ENCODE results near the gene MAT2B. TPM values are rescaled to one million over a fixed set of nuclear protein-coding genes. Genes with fewer than 3 reads are reported as not detected.
A peak's percentile ranks its signal among the peaks of the same experiment; 100 is the strongest.

Gene MAT2B
- total RNA-seq: 100 to 1,000 TPM in 1 of 2 experiments, 10 to 100 TPM in 1; 89.0 to 103 TPM

DNA sequence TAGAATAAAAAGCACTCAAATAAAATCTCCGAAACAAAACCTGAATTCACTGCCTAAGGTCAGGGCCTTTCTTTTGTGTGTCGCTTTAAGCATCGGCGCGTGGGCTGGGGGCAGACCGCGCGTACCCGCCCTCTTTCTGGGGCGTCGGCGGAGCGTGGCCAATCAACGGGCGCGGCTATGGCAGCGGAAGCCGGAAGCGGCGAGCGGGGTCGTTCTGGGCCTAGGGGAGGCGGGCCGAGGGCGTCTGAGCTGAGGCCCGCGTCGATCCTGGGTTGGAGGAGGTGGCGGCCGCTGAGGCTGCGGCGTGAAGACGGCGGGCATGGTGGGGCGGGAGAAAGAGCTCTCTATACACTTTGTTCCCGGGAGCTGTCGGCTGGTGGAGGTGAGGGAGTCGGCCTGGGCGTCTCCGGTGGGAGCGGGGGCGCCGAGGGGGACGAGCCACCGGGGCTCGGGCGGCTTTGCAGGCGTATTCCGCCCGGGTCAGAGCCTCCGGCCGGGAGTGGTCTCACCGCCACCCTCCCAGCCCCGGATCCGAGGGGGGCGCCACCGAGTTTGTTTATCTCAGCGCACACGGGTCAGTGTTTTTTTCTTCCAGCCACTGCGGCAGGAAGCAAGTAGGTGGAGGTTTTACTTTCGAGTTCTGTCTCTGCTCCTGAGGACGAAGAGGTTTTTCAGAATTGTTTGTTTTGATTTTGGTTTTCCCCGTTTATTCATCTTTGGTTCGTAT is at the start of gene MAT2B:
MAT2B (plus strand) TSS at position 252 of the 727 bp plus-strand sequence; CDS start at position 320, 68 bp downstream.
- DNase-seq (peak; percentile 98), ATAC-seq (peak; percentile 81)
- POLR2A ChIA-PET: interaction anchor here (1.0 to 4.2 kb wide), 2 partner anchors 46 to 66 kb away, joined by 4 to 89 read pairs; partner anchors contain the start of genes HMMR and NUDCD2
- intact Hi-C loops (cut with DNase I, micrococcal nuclease): loop anchor here (1.0 to 10.0 kb wide), 3 partner anchors 45 to 1961 kb away; partner anchors contain the start of genes CCNG1 (in 2 of the 2), HMMR (in 2 of the 2), NUDCD2 (in 2 of the 2) and GABRB2 (in 1 of the 2)
- peaks cover 7% of the 10 kb centered on the region for H3K36me3 Mint-ChIP-seq (ENCODE audit: low read depth)
- H3K27me3 Mint-ChIP-seq: no peaks in the 10 kb centered on the region
- H3K4me1 Mint-ChIP-seq: peaks cover 37% of the 10 kb centered on the region
- CTCF ChIA-PET: interaction anchor here (0.7 to 3.5 kb wide), 2 partner anchors 45 to 63 kb away, joined by 3 to 26 read pairs; partner anchors contain the start of genes HMMR and NUDCD2
- peak within 1 kb of the TSS; percentile 81 for H3K4me3 Mint-ChIP-seq
- H3K27ac Mint-ChIP-seq: peak within 1 kb of the TSS; percentile 98
- H3K9me3 Mint-ChIP-seq (ENCODE audit: low read depth): no peaks in the 10 kb centered on the region

GRCh38 chr5:163456029-163456589 is 49.3 kb upstream of the MAT2B start:
- ChIA-PET CTCF (no interaction called here), POLR2A (no interaction called here)
- no peak overlapping the region for H3K4me3 Mint-ChIP-seq
- H3K36me3 Mint-ChIP-seq (ENCODE audit: low read depth): peaks cover 54% of the 10 kb centered on the region
- intact Hi-C loops (cut with DNase I, micrococcal nuclease): no loop called here
- H3K9me3 Mint-ChIP-seq (ENCODE audit: low read depth): no peaks in the 10 kb centered on the region
- H3K27me3 Mint-ChIP-seq: no peaks in the 10 kb centered on the region
- no peak for ATAC-seq
- DNase-seq: no peak
- peak overlapping the region; percentile 6 for H3K27ac Mint-ChIP-seq
- H3K4me1 Mint-ChIP-seq: peaks cover 25% of the 10 kb centered on the region

- Mint-ChIP-seq H3K4me1 (peaks cover 26% of the 10 kb centered on the region), H3K36me3 (ENCODE audit: low read depth) (peaks cover 49% of the 10 kb centered on the region), H3K4me3 (no peak overlapping the region), H3K9me3 (ENCODE audit: low read depth) (no peaks in the 10 kb centered on the region), H3K27me3 (no peaks in the 10 kb centered on the region), H3K27ac (peak overlapping the region; percentile 47)
- ChIA-PET POLR2A (interaction anchor here (0.8 kb wide), 1 partner anchor 50 kb away, joined by 3 read pairs; no protein-coding TSS in a partner anchor), CTCF (no interaction called here)
- DNase-seq: no peak
- intact Hi-C loops (cut with DNase I, micrococcal nuclease): no loop called here
- ATAC-seq: no peak
These were observed 48.6 kb upstream of the MAT2B start for GRCh38 chr5:163456840-163457239.

DNA sequence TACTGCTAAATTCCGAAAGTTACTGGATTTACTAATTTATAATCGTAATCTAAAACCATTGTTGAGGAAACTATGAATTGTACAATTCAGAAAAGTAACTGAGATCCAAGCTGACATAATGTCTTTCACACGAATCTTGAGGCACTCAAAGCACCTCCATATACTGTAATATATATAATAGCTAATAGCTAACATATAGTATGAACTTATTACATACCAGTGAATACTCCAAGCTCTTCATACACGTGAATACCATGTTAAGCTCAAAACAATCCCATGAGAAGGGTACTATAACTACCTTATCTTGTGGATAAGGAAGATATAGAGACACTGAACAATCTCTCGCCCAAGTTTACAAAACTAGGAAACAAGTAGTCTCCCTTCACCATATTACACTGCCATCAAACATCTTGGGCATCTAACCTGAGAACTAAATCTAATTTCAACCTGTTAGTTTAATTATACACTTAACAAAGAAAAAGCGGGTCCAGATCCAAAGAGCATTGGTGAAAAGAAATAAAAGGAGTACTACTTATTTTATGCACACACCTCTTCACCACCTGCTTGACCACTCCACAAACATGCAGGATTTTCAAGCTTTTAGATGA is 46.5 kb upstream of the MAT2B start:
- DNase-seq: no peak
- Mint-ChIP-seq H3K4me1 (peaks cover 35% of the 10 kb centered on the region), H3K27ac (peak overlapping the region; percentile 100), H3K4me3 (peak overlapping the region; percentile 95), H3K36me3 (ENCODE audit: low read depth) (peaks cover 41% of the 10 kb centered on the region), H3K9me3 (ENCODE audit: low read depth) (no peaks in the 10 kb centered on the region), H3K27me3 (no peaks in the 10 kb centered on the region)
- no peak for ATAC-seq
- CTCF ChIA-PET: interaction anchor here (1.2 to 5.1 kb wide), 6 partner anchors 8 to 50 kb away, joined by 3 to 30 read pairs (median 8); partner anchors contain the start of genes CCNG1 and MAT2B
- POLR2A ChIA-PET: interaction anchor here (0.8 to 5.1 kb wide), 4 partner anchors 19 to 70 kb away, joined by 7 to 121 read pairs (median 74); partner anchors contain the start of genes CCNG1 and MAT2B
- intact Hi-C loops (cut with DNase I, micrococcal nuclease): no loop called here

- Mint-ChIP-seq H3K4me3 (peak overlapping the region; percentile 95), H3K27ac (peak overlapping the region; percentile 100), H3K4me1 (peaks cover 38% of the 10 kb centered on the region), H3K36me3 (ENCODE audit: low read depth) (peaks cover 45% of the 10 kb centered on the region), H3K9me3 (ENCODE audit: low read depth) (no peaks in the 10 kb centered on the region), H3K27me3 (no peaks in the 10 kb centered on the region)
- POLR2A ChIA-PET: interaction anchor here (0.8 to 5.1 kb wide), 5 partner anchors 9 to 70 kb away, joined by 3 to 121 read pairs (median 58); partner anchors contain the start of genes CCNG1 and MAT2B
- CTCF ChIA-PET: interaction anchor here (1.2 to 5.1 kb wide), 6 partner anchors 9 to 50 kb away, joined by 3 to 30 read pairs (median 8); partner anchors contain the start of genes CCNG1 and MAT2B
- ATAC-seq (no peak), DNase-seq (no peak)
- intact Hi-C loops (cut with DNase I, micrococcal nuclease): no loop called here
These were observed 46.0 kb upstream of the MAT2B start for GRCh38 chr5:163459462-163459818.

DNA sequence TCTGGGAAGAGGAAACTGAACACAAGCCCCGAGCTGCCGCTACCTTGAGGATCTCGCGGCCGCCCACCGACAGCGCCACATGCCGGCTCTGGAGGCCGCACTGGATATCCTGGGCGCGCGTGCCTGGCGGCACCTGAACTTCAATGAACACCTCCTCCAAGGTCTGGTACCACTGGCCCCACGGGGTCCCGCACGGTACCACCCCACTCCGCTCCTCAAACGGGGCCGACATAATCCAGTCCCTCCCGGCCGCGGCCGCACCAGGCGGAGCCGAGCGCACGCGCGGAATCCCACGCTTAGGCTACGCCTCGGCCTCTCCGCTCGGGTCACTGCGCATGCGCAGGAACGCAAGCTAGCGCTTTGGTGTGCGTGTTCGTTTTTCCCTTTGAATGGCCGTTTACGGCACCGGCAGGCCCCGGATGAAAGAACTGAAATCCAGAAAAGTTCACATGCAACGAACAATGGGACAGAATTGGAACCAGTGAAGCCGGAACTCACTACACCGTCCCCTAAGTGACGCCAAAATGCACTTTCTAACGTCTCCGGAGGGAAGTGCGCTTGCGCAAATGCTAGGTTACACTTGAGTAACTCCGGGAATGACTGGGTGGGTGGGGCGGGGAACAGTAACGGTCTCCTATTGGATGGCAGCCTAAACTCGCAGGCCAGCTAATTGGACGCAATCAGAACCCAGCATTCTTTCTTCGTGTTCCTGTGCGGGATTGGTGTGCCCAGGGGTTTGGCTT is 45.4 kb upstream of the MAT2B start, which contains the start of gene NUDCD2:
NUDCD2 (minus strand) TSS at position 284 of the 743 bp plus-strand sequence; CDS start at position 232, 52 bp downstream.
- Mint-ChIP-seq H3K27ac (peak within 1 kb of the TSS; percentile 100), H3K36me3 (ENCODE audit: low read depth) (peaks cover 46% of the 10 kb centered on the region), H3K4me3 (peak within 1 kb of the TSS; percentile 95), H3K9me3 (ENCODE audit: low read depth) (no peaks in the 10 kb centered on the region), H3K4me1 (peaks cover 37% of the 10 kb centered on the region), H3K27me3 (no peaks in the 10 kb centered on the region)
- ATAC-seq (peak; percentile 88), DNase-seq (peak; percentile 95)
- intact Hi-C loops (cut with DNase I, micrococcal nuclease): loop anchor here (1.0 kb wide), 3 partner anchors 23 to 46 kb away; partner anchors contain the start of genes CCNG1 (in 2 of the 2) and MAT2B (in 1 of the 2)
- CTCF ChIA-PET: interaction anchor here (1.2 to 5.1 kb wide), 8 partner anchors 9 to 50 kb away, joined by 3 to 30 read pairs (median 8); partner anchors contain the start of genes CCNG1 and MAT2B
- POLR2A ChIA-PET: interaction anchor here (0.9 to 5.1 kb wide), 6 partner anchors 8 to 56 kb away, joined by 3 to 121 read pairs (median 30); partner anchors contain the start of genes CCNG1 and MAT2B

GRCh38 chr5:163460562-163461171 is 44.8 kb upstream of the MAT2B start, which contains the start of gene HMMR:
TSS of gene HMMR (plus strand) at chr5:163460632. CDS start at chr5:163460693, 61 bp downstream.
- intact Hi-C loops (cut with DNase I, micrococcal nuclease): loop anchor here (1.0 kb wide), 3 partner anchors 23 to 46 kb away; partner anchors contain the start of genes CCNG1 (in 2 of the 2) and MAT2B (in 1 of the 2)
- peak within 1 kb of the TSS; percentile 95 for H3K4me3 Mint-ChIP-seq
- no peaks in the 10 kb centered on the region for H3K27me3 Mint-ChIP-seq
- CTCF ChIA-PET: interaction anchor here (1.3 to 5.1 kb wide), 7 partner anchors 10 to 50 kb away, joined by 3 to 30 read pairs (median 9); partner anchors contain the start of genes CCNG1 and MAT2B
- H3K27ac Mint-ChIP-seq: peak within 1 kb of the TSS; percentile 100
- POLR2A ChIA-PET: interaction anchor here (0.9 to 5.1 kb wide), 7 partner anchors 8 to 55 kb away, joined by 3 to 121 read pairs (median 3); partner anchors contain the start of genes CCNG1 and MAT2B
- ATAC-seq (no peak), DNase-seq (no peak)
- H3K4me1 Mint-ChIP-seq: peaks cover 33% of the 10 kb centered on the region
- no peaks in the 10 kb centered on the region for H3K9me3 Mint-ChIP-seq (ENCODE audit: low read depth)
- peaks cover 41% of the 10 kb centered on the region for H3K36me3 Mint-ChIP-seq (ENCODE audit: low read depth)

GRCh38 chr5:163463063-163463435 is 42.4 kb upstream of the MAT2B start:
- ATAC-seq: no peak
- Mint-ChIP-seq H3K36me3 (ENCODE audit: low read depth) (peaks cover 31% of the 10 kb centered on the region), H3K9me3 (ENCODE audit: low read depth) (no peaks in the 10 kb centered on the region), H3K27me3 (no peaks in the 10 kb centered on the region), H3K27ac (no peak overlapping the region), H3K4me3 (peak overlapping the region; percentile 95), H3K4me1 (peaks cover 15% of the 10 kb centered on the region)
- intact Hi-C loops (cut with DNase I, micrococcal nuclease): loop anchor here in 1 of 2 experiments (2.0 kb wide), 1 partner anchor 18 kb away; no protein-coding TSS in a partner anchor
- ChIA-PET POLR2A (interaction anchor here (5.1 kb wide), 1 partner anchor 46 kb away, joined by 121 read pairs; no protein-coding TSS in a partner anchor), CTCF (interaction anchor here (3.1 to 5.1 kb wide), 2 partner anchors 41 to 44 kb away, joined by 15 to 26 read pairs; partner anchors contain the start of gene MAT2B)
- DNase-seq: no peak

DNA sequence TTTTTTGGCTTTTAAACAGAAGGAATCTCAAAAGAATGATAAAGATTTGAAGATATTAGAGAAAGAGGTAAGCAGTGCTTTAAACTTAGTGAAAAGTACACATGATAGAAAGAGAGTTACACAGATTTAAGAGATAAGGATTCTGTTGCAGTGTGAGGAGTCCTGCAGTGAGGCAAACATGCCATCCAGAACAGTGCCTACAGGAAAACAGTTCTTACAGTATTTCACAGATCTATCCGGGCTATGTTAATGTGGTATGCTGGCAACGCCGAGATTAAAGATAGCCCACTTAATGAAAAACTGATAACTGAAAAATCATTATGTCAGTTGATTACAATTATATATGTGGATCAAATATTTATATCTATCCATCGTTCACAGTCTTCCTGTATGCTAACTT is 37.7 kb upstream of the MAT2B start:
- no peaks in the 10 kb centered on the region for H3K9me3 Mint-ChIP-seq (ENCODE audit: low read depth)
- intact Hi-C loops (cut with DNase I, micrococcal nuclease): no loop called here
- ChIA-PET POLR2A (no interaction called here), CTCF (interaction anchor here (1.6 kb wide), 1 partner anchor 22 kb away, joined by 6 read pairs; no protein-coding TSS in a partner anchor)
- no peak overlapping the region for H3K27ac Mint-ChIP-seq
- no peak overlapping the region for H3K4me3 Mint-ChIP-seq
- H3K4me1 Mint-ChIP-seq: peaks cover 7% of the 10 kb centered on the region
- H3K36me3 Mint-ChIP-seq (ENCODE audit: low read depth): peaks cover 46% of the 10 kb centered on the region
- ATAC-seq (no peak), DNase-seq (no peak)
- H3K27me3 Mint-ChIP-seq: no peaks in the 10 kb centered on the region

All from activated CD4-positive, alpha-beta T cell treated with anti-CD3 and anti-CD28 coated beads for 36 hours (primary cell).